ENCODE results near the gene SCYL1.

- TF ChIP-seq CTCF (IDR thresholded peaks at IDR 0.05; ENCODE audit: low read length) (no peak), EZH2 (IDR thresholded peaks at IDR 0.05; ENCODE audit: borderline replicate concordance, low read length) (no peak)
Measured at GRCh38 chr11:65516135-65516968, 8.5 kb upstream of the SCYL1 start.
